Lung (tissue), 12 donors: ENCODE results near the gene LZTR1. TPM values are rescaled to one million over a fixed set of nuclear protein-coding genes. Genes with fewer than 3 reads are reported as not detected.
"Not testable (repeated sequence)": the region's sequence is repeated elsewhere in the genome, so short reads cannot be mapped to it uniquely, and the experiment has no call there.

Experiments
- ATAC-seq: fragments of 200-7000 bp; cut with Tn5 transposase; one replicate; pipeline ENCODE4 v1.9.1; 2020; ENCODE audit warnings: moderate number of reproducible peaks; ENCODE audit not compliant: insufficient read depth, low FRiP score
- DNase-seq, 3 donors: peaks; one replicate each; pipeline ENCODE4 v3.0.0-alpha.2; 2013 to 2017
- H3K27ac ChIP-seq, 2 donors: one replicate each; pipeline ENCODE4 v1.5.1; 2013; ENCODE audit warnings: mild to moderate bottlenecking in 2 of 2, moderate library complexity in 2 of 2, control low read depth in 1 of 2, inconsistent platforms in 1 of 2, low read depth in 1 of 2, low read length in 1 of 2
- H3K27me3 ChIP-seq, 3 donors: one replicate each; pipeline ENCODE4 v1.5.1; 2013; ENCODE audit warnings: low read length in 2 of 3; ENCODE audit not compliant: control insufficient read depth in 3 of 3, insufficient read depth in 3 of 3
- H3K36me3 ChIP-seq, 4 donors: one replicate each; pipeline ENCODE4 v1.5.1; 2013; ENCODE audit warnings: low read length in 4 of 4, mild to moderate bottlenecking in 1 of 4, moderate library complexity in 1 of 4; ENCODE audit not compliant: control insufficient read depth in 4 of 4, insufficient read depth in 4 of 4
- H3K4me1 ChIP-seq, 5 donors: one replicate each; pipeline ENCODE4 v1.5.1; 2013; ENCODE audit warnings: low read length in 5 of 5, mild to moderate bottlenecking in 2 of 5, moderate library complexity in 1 of 5; ENCODE audit not compliant: control insufficient read depth in 5 of 5, insufficient read depth in 5 of 5
- H3K4me3 ChIP-seq: one replicate; pipeline ENCODE4 v1.5.1; 2013; ENCODE audit warnings: mild to moderate bottlenecking, control low read depth, moderate library complexity
- H3K9ac ChIP-seq, 2 donors: one replicate each; pipeline ENCODE4 v1.5.1; 2013; ENCODE audit warnings: low read length in 2 of 2, control low read depth in 1 of 2; ENCODE audit not compliant: insufficient read depth in 1 of 2
- H3K9me3 ChIP-seq, 4 donors: one replicate each; pipeline ENCODE4 v1.5.1; 2013; ENCODE audit warnings: low read length in 3 of 4, mild to moderate bottlenecking in 1 of 4, moderate library complexity in 1 of 4; ENCODE audit not compliant: control insufficient read depth in 4 of 4, insufficient read depth in 3 of 4
- WGBS, 2 donors: extraction: QIAGEN DNeasy Blood & Tissue Kit; methylation state at CpG; one replicate each; pipeline ENCODE4 v1.1.7; 2013; 5-methylcytosine and 5-hydroxymethylcytosine counted together
- polyA plus RNA-seq, 2 donors: library from polyadenylated mRNA; stranded (reverse); fragments of 200-250 nt; gene quantifications; one replicate each; pipeline ENCODE4 v1.2.1, GENCODE V29; 2013
- total RNA-seq, 2 donors: library from RNA; depleted of rRNA in 1 of 2; stranded (reverse); fragments of >200 nt in 1 of 2; gene quantifications; one replicate each; pipeline ENCODE4 v1.2.1, GENCODE V29; 2014 to 2021
- TF ChIP-seq, protein P1 (sequence below): IDR thresholded peaks from 2 replicates; pipeline ENCODE4 v1.5.1; 2012; ENCODE audit warnings: mild to moderate bottlenecking; ENCODE audit errors: control extremely low read depth, extremely low read depth
- donor health status: control.
- donor health status: control.
- donor health status: Bipolar disorder and iron deficiency.
- donor health status: healthy.
- donor health status: DM: yes; HTN: yes; CAD: no.

LZTR1 gene
- total and polyA plus RNA-seq, 4 donors = 33.8 to 64.9 (median 44.9) TPM

GRCh38 chr22:20967697-20968211 lies 14.3 kb upstream of the LZTR1 start:
- 59 to 71% methylated on average over 19 of the region's 19 CpGs for WGBS, 2 donors
- Histone ChIP-seq H3K9ac (no peak overlapping the region), H3K27me3 (peaks cover 0 to 16% (median 5%) of the 10 kb centered on the region in 3 donors), H3K4me3 (no peak overlapping the region), H3K9me3 (no peaks in the 10 kb centered on the region), H3K27ac (no peak overlapping the region), H3K4me1 (peaks cover 0 to 3% (median 0%) of the 10 kb centered on the region in 5 donors), H3K36me3 (no peaks in the 10 kb centered on the region)
- ATAC-seq (no peak), DNase-seq (no peak)
- TF ChIP-seq, protein P1, sequence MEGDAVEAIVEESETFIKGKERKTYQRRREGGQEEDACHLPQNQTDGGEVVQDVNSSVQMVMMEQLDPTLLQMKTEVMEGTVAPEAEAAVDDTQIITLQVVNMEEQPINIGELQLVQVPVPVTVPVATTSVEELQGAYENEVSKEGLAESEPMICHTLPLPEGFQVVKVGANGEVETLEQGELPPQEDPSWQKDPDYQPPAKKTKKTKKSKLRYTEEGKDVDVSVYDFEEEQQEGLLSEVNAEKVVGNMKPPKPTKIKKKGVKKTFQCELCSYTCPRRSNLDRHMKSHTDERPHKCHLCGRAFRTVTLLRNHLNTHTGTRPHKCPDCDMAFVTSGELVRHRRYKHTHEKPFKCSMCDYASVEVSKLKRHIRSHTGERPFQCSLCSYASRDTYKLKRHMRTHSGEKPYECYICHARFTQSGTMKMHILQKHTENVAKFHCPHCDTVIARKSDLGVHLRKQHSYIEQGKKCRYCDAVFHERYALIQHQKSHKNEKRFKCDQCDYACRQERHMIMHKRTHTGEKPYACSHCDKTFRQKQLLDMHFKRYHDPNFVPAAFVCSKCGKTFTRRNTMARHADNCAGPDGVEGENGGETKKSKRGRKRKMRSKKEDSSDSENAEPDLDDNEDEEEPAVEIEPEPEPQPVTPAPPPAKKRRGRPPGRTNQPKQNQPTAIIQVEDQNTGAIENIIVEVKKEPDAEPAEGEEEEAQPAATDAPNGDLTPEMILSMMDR = no peak

DNA sequence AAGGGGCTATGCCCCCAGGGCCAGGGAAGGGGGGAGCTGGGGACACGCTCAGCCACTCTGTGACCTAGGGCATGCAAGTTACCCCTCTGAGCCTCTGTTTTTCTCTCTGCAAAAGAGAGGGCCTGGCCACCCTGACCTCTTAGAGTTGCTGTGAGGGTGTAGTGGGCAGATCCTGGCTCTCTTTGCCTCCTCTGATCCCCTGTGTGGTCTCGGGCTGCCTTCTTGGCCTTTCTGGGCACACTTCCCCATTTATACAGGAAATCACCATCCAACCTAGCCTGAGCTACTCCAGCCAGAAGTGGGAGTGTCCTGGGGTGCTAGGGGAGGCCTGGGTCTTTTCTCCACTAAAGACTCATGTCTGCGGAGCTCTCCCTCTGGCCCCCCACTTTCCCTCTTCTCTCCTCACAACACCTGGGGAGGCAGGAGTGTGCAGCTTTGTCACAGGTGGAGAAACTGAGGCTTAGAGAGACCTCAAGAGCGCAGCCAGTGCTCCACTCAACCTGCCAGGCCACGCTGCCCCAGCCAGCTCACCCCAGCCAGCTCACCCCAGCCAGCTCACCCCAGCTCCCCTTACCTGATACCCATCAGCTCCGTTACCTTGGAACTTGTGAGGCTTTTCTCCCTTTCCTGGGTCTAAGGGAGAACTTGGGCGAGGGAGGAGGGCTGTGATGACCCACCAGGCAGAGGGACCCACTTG lies 13.7 kb upstream of the LZTR1 start:
- ATAC-seq (no peak), DNase-seq (no peak)
- H3K27ac ChIP-seq = no peak overlapping the region
- no peak overlapping the region for H3K9ac ChIP-seq
- no peaks in the 10 kb centered on the region for H3K36me3 ChIP-seq
- no peak overlapping the region for H3K4me3 ChIP-seq
- no peaks in the 10 kb centered on the region for H3K9me3 ChIP-seq
- H3K27me3 ChIP-seq = peaks cover 0 to 16% (median 5%) of the 10 kb centered on the region in 3 donors
- peaks cover 0 to 3% (median 0%) of the 10 kb centered on the region in 5 donors for H3K4me1 ChIP-seq
- TF ChIP-seq, protein P1 = no peak
- WGBS, 2 donors = 76 to 85% methylated on average over 7 of the region's 7 CpGs

- WGBS, 2 donors = 69 to 79% methylated on average over 4 of the region's 4 CpGs
- peaks cover 0 to 3% (median 0%) of the 10 kb centered on the region in 5 donors for H3K4me1 ChIP-seq
- no peak for ATAC-seq
- no peak overlapping the region for H3K27ac ChIP-seq
- H3K9me3 ChIP-seq = no peaks in the 10 kb centered on the region
- no peaks in the 10 kb centered on the region for H3K36me3 ChIP-seq
- no peak overlapping the region for H3K9ac ChIP-seq
- H3K4me3 ChIP-seq = no peak overlapping the region
- DNase-seq = no peak
- H3K27me3 ChIP-seq = no peaks in the 10 kb centered on the region
- TF ChIP-seq, protein P1 = no peak
Measured at GRCh38 chr22:20970939-20971657, 11.0 kb upstream of the LZTR1 start.

- H3K9ac ChIP-seq, H3K27ac ChIP-seq, H3K4me3 ChIP-seq, H3K4me1 ChIP-seq, H3K9me3 ChIP-seq, H3K36me3 ChIP-seq, ATAC-seq, H3K27me3 ChIP-seq, DNase-seq: not testable (repeated sequence)
- WGBS, 2 donors = 64 to 82% methylated on average over 11 of the region's 11 CpGs
Measured at GRCh38 chr22:20972014-20972694, 9.9 kb upstream of the LZTR1 start.
